HepG2 (cell line): ENCODE data around the gene RHEBL1. TPM values are rescaled to one million over a fixed set of nuclear protein-coding genes. Genes with fewer than 3 reads are reported as not detected.

ENCODE experiments used
- AKAP8 ChIP-seq: sonication (generic); formaldehyde crosslinking; IDR thresholded peaks from 2 replicates; pipeline ENCODE4 v1.5.1; 2020; ENCODE audit warnings: mild to moderate bottlenecking, missing genetic modification reagents
- CEBPG ChIP-seq: IDR thresholded peaks from 2 replicates; pipeline ENCODE4 v1.6.1; 2016
- IRX3 ChIP-seq: sonication (generic); formaldehyde crosslinking; IDR thresholded peaks from 2 replicates; pipeline ENCODE4 v1.8.1; 2023; ENCODE audit warnings: mild to moderate bottlenecking, low read depth, missing genetic modification reagents, borderline replicate concordance
- KDM1A ChIP-seq: IDR thresholded peaks from 2 replicates; pipeline ENCODE4 v1.6.1; 2016; ENCODE audit warnings: missing compliant biosample characterization
- KLF6 ChIP-seq: IDR thresholded peaks from 2 replicates; pipeline ENCODE4 v1.8.0; 2016; ENCODE audit warnings: missing biosample characterization, missing genetic modification reagents
- MBNL3 ChIP-seq: fragments of 250-450 bp; sonication (Bioruptor Pico); conservative IDR thresholded peaks from 2 replicates; pipeline ENCODE4 v1.8.0; 2022; ENCODE audit warnings: mild to moderate bottlenecking, inconsistent platforms
- MEF2D ChIP-seq: sonication (generic); formaldehyde crosslinking; IDR thresholded peaks from 2 replicates; pipeline ENCODE4 v1.5.1; 2020; ENCODE audit warnings: mild to moderate bottlenecking, missing genetic modification reagents
- NPAS2 ChIP-seq: sonication (generic); formaldehyde crosslinking; IDR thresholded peaks from 2 replicates; pipeline ENCODE4 v1.8.0; 2022; ENCODE audit warnings: mild to moderate bottlenecking, missing genetic modification reagents, borderline replicate concordance
- NR0B2 ChIP-seq: sonication (generic); formaldehyde crosslinking; IDR thresholded peaks from 2 replicates; pipeline ENCODE4 v1.4.0; 2020; ENCODE audit warnings: mild to moderate bottlenecking, missing genetic modification reagents
- PTBP1 ChIP-seq: fragments of 200-400 bp; formaldehyde crosslinking; IDR thresholded peaks from 2 replicates; pipeline ENCODE4 v1.6.1; 2018; ENCODE audit warnings: low read length, low read depth; ENCODE audit not compliant: poor library complexity, severe bottlenecking
- RFXANK ChIP-seq: IDR thresholded peaks from 2 replicates; pipeline ENCODE4 v1.6.1; 2016
- TBL1XR1 ChIP-seq: fragments of 150-350 bp; IDR thresholded peaks from 2 replicates; pipeline ENCODE4 v1.6.1; 2014; ENCODE audit warnings: borderline replicate concordance, low read length; ENCODE audit not compliant: partially characterized antibody
- ZBTB25 ChIP-seq: IDR thresholded peaks from 2 replicates; pipeline ENCODE4 v1.6.1; 2018; ENCODE audit warnings: missing genetic modification reagents
- ZBTB38 ChIP-seq: sonication (generic); formaldehyde crosslinking; IDR thresholded peaks from 2 replicates; pipeline ENCODE4 v1.5.1; 2020; ENCODE audit warnings: mild to moderate bottlenecking, missing genetic modification reagents
- ZNF282 ChIP-seq: fragments of 450-650 bp; IDR thresholded peaks from 2 replicates; pipeline ENCODE4 v1.6.1; 2018; ENCODE audit not compliant: partially characterized antibody
- ZNF329 ChIP-seq: sonication (generic); formaldehyde crosslinking; IDR thresholded peaks from 2 replicates; pipeline ENCODE4 v1.9.0; 2021; ENCODE audit warnings: low read depth, mild to moderate bottlenecking, missing genetic modification reagents
- ZNF496 ChIP-seq: sonication (generic); formaldehyde crosslinking; IDR thresholded peaks from 2 replicates; pipeline ENCODE4 v1.8.1; 2023; ENCODE audit warnings: mild to moderate bottlenecking, moderate library complexity, missing genetic modification reagents; ENCODE audit not compliant: insufficient replicate concordance
- ZNF563 ChIP-seq: sonication (generic); formaldehyde crosslinking; IDR thresholded peaks from 2 replicates; pipeline ENCODE4 v1.8.0; 2022; ENCODE audit warnings: mild to moderate bottlenecking, moderate library complexity, missing genetic modification reagents
- polyA plus RNA-seq, 8 experiments: library from polyadenylated mRNA; depleted of rRNA in 3 of 8; stranded (reverse) in 7 of 8; unstranded in 1 of 8; fragments of >200 nt; fragmentation: Illumina TruSeq in 4 of 8; extraction: Trizol in 4 of 8; gene quantifications; 2 replicates each; pipeline versions ENCODE4 v1.2.1 to v1.2.3, GENCODE V29; 2011 to 2016; ENCODE audit warnings: low read depth in 4 of 8, missing spikeins in 1 of 8, mixed read lengths in 1 of 8; ENCODE audit not compliant: insufficient read depth in 1 of 8
- total RNA-seq, 5 experiments: library from RNA; depleted of rRNA; stranded (reverse); fragments of >200 nt; fragmentation: Illumina TruSeq; extraction: Trizol; gene quantifications; 2 replicates each; pipeline ENCODE4 v1.2.3, GENCODE V29; 2016; ENCODE audit warnings: low read depth in 1 of 5
- TF ChIP-seq, protein P1 (sequence below): sonication (generic); formaldehyde crosslinking; IDR thresholded peaks from 2 replicates; pipeline ENCODE4 v1.5.1; 2020; ENCODE audit warnings: mild to moderate bottlenecking, missing genetic modification reagents, moderate library complexity
- TF ChIP-seq, protein P2 (sequence below): IDR thresholded peaks from 2 replicates; pipeline ENCODE4 v1.6.1; 2016; ENCODE audit warnings: control low read depth
- TF ChIP-seq, protein P3 (sequence below): IDR thresholded peaks from 2 replicates; pipeline ENCODE4 v1.6.1; 2012; ENCODE audit warnings: low read length, improper control_type of control experiment

The RHEBL1 gene
- total and polyA plus RNA-seq, 2 of the 13 experiments (the other 11 are each of a cell fraction or from before 2014, with no cell fraction given) = 1.4 to 2.5 TPM

GRCh38 chr12:49069507-49070346 lies at the start of gene RHEBL1 (continued):
- TF ChIP-seq RFXANK (CRISPR knock-in tag) (no peak; the same call in 1 of the 2 replicates), CEBPG (CRISPR knock-in tag) (peak; percentile 54; the same call in 1 of the 2 replicates), NPAS2 (CRISPR knock-in tag) (no peak), KDM1A (no peak), TBL1XR1 (no peak), ZNF496 (CRISPR knock-in tag) (no peak), AKAP8 (no peak), IRX3 (CRISPR knock-in tag) (no peak), ZNF282 (no peak), PTBP1 (no peak), MEF2D (CRISPR knock-in tag) (no peak), MBNL3 (CRISPR knock-in tag) (no peak), ZNF563 (CRISPR knock-in tag) (0 out of 2 replicates have a peak, but pooled peaks have one; percentile 43), ZBTB25 (CRISPR knock-in tag) (no peak), ZNF329 (CRISPR knock-in tag) (no peak), KLF6 (CRISPR knock-in tag) (no peak), ZBTB38 (CRISPR knock-in tag) (0 out of 2 replicates have a peak, but pooled peaks have one; percentile 15), NR0B2 (CRISPR knock-in tag) (no peak; the same call in 1 of the 2 replicates)
- TF ChIP-seq, protein P1, sequence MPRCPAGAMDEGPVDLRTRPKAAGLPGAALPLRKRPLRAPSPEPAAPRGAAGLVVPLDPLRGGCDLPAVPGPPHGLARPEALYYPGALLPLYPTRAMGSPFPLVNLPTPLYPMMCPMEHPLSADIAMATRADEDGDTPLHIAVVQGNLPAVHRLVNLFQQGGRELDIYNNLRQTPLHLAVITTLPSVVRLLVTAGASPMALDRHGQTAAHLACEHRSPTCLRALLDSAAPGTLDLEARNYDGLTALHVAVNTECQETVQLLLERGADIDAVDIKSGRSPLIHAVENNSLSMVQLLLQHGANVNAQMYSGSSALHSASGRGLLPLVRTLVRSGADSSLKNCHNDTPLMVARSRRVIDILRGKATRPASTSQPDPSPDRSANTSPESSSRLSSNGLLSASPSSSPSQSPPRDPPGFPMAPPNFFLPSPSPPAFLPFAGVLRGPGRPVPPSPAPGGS (CRISPR knock-in tag) = peak; percentile 80; the same call in 1 of the 2 replicates
- TF ChIP-seq, protein P2, sequence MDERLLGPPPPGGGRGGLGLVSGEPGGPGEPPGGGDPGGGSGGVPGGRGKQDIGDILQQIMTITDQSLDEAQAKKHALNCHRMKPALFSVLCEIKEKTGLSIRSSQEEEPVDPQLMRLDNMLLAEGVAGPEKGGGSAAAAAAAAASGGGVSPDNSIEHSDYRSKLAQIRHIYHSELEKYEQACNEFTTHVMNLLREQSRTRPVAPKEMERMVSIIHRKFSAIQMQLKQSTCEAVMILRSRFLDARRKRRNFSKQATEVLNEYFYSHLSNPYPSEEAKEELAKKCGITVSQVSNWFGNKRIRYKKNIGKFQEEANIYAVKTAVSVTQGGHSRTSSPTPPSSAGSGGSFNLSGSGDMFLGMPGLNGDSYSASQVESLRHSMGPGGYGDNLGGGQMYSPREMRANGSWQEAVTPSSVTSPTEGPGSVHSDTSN (CRISPR knock-in tag) = no peak
- TF ChIP-seq, protein P3, sequence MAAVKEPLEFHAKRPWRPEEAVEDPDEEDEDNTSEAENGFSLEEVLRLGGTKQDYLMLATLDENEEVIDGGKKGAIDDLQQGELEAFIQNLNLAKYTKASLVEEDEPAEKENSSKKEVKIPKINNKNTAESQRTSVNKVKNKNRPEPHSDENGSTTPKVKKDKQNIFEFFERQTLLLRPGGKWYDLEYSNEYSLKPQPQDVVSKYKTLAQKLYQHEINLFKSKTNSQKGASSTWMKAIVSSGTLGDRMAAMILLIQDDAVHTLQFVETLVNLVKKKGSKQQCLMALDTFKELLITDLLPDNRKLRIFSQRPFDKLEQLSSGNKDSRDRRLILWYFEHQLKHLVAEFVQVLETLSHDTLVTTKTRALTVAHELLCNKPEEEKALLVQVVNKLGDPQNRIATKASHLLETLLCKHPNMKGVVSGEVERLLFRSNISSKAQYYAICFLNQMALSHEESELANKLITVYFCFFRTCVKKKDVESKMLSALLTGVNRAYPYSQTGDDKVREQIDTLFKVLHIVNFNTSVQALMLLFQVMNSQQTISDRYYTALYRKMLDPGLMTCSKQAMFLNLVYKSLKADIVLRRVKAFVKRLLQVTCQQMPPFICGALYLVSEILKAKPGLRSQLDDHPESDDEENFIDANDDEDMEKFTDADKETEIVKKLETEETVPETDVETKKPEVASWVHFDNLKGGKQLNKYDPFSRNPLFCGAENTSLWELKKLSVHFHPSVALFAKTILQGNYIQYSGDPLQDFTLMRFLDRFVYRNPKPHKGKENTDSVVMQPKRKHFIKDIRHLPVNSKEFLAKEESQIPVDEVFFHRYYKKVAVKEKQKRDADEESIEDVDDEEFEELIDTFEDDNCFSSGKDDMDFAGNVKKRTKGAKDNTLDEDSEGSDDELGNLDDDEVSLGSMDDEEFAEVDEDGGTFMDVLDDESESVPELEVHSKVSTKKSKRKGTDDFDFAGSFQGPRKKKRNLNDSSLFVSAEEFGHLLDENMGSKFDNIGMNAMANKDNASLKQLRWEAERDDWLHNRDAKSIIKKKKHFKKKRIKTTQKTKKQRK = no peak
